Vagina (tissue), 2 donors: ENCODE results near the gene ROGDI.

Experiments used
- POLR2AphosphoS5 ChIP-seq, 2 donors: sonication (generic); formaldehyde crosslinking; IDR thresholded peaks; one replicate each; pipeline ENCODE4 v1.9.0; 2017; ENCODE audit warnings: antibody characterized with exemption in 2 of 2, mild to moderate bottlenecking in 2 of 2, low read depth in 1 of 2; ENCODE audit not compliant: insufficient read depth in 1 of 2
- TF ChIP-seq, protein P1 (sequence below), 3 experiments: fragments of 450-650 bp in 2 of 3; fragments of 200-600 bp in 1 of 3; sonication (generic) in 1 of 3; IDR thresholded peaks; one replicate each; pipeline ENCODE4 v1.5.1; 2017 to 2019; ENCODE audit warnings: antibody characterized with exemption in 3 of 3, mild to moderate bottlenecking in 2 of 3, moderate library complexity in 2 of 3

DNA sequence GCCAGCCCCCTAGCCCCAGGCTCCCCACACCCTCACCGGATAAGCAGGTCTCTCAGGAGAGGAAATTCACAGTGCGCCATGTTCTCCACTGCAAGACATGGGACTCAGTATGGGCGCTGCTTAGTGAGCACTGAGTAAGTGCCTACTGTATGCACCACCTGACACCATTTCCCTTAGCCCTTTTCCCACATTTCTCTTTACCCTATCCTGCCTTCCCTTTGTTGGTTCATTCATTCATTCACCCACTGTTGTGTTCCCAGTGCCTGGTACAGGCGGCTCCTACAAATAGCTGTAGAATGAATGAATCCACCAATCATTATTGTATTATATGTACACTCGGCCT, 24.4 kb downstream of the ROGDI start:
- TF ChIP-seq POLR2AphosphoS5 (IDR thresholded peaks at IDR 0.05; ENCODE audit: insufficient read depth in 1 of 2, low read depth in 1 of 2) = no peak
- TF ChIP-seq, protein P1, sequence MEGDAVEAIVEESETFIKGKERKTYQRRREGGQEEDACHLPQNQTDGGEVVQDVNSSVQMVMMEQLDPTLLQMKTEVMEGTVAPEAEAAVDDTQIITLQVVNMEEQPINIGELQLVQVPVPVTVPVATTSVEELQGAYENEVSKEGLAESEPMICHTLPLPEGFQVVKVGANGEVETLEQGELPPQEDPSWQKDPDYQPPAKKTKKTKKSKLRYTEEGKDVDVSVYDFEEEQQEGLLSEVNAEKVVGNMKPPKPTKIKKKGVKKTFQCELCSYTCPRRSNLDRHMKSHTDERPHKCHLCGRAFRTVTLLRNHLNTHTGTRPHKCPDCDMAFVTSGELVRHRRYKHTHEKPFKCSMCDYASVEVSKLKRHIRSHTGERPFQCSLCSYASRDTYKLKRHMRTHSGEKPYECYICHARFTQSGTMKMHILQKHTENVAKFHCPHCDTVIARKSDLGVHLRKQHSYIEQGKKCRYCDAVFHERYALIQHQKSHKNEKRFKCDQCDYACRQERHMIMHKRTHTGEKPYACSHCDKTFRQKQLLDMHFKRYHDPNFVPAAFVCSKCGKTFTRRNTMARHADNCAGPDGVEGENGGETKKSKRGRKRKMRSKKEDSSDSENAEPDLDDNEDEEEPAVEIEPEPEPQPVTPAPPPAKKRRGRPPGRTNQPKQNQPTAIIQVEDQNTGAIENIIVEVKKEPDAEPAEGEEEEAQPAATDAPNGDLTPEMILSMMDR (IDR thresholded peaks at IDR 0.05) = no peak
